HG02610 (cell line): ENCODE results near the gene RNF123.

Experiments
- ATAC-seq: cut with Tn5 transposase; IDR thresholded peaks from one replicate; pipeline ENCODE4 v1.9.1; 2021; ENCODE audit warnings: mild to moderate bottlenecking, moderate library complexity; ENCODE audit not compliant: unreplicated experiment

The RNF123 gene

DNA sequence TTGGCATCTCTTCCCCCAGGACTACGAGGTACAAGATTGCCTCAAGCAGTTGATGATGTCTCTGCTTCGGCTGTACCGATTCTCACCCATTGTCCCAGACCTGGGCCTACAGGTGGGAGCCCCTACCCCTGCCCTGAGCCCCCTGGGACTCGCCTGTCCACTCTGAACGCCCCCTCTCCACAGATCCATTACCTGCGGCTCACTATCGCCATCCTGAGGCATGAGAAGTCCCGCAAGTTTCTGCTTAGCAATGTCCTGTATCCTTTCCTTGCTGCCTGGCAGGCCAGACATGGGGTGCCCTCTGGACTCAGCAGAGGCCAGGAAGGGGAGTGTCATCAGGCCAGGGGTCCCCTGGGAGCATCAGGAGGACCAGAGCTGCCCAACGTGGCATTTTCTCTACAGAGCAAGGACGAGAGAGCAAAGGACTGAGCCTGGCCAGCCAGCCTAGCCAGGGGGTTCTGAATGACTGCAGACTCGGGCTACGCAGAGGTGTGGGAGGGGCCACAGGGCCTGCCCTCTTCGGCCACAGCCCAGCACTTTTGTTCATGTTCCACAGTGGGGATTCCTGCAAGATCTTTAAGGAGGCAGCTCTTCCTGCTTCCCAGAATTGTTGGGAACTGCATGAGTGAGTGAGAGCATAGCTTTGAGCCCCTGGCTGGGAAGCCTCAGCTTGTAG, 11.2 kb downstream of the RNF123 start:
- ATAC-seq = no peak

DNA sequence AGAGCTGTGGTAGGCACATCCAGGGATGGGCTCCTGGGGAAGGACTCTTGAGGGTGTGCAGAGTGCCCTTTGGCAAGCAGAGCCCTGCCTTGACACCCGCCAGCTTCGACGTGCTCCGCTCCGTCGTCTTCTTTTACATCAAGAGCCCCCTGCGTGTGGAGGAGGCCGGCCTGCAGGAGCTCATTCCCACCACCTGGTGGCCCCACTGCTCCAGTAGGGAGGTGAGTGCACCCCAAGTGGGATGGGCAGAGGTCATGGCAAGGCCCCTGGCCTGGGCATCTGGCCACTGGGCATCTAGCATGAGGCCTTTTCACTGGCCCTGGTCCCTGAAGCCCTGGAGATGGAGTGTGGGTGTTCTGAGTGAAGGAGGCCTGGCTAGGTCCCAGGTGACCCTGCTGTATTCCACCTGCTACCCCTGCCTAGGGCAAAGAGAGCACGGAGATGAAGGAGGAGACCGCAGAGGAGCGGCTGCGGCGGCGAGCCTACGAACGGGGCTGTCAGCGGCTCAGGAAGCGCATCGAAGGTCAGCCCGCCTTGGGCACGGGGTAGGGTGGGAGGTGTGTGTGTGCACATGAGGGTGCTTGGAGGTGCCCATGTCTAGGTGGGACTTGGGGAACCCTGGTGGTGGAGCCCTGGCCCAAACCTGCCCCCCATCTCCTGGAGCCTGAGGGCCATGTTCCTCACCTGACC, 12.2 kb downstream of the RNF123 start:
- no peak for ATAC-seq

DNA sequence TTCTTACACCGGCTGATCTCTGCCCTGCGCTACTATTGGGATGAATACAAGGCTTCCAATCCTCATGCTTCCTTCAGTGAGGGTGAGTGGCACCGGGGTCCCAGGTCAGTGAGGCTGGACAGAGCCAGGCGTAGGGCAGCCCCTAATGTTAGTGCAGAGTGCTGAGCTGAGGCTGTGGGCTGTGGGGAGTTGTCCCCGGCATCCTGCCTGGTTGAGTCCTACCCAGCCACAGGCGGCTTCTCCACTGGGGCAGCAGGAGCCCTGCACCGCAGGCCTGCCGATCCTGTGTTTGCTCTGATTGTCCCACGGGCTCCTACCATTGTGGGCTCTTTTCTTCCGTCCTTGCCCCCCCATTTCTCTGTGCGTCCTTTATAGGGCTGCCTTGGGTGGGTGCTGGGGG, 13.3 kb downstream of the RNF123 start:
- ATAC-seq = no peak

DNA sequence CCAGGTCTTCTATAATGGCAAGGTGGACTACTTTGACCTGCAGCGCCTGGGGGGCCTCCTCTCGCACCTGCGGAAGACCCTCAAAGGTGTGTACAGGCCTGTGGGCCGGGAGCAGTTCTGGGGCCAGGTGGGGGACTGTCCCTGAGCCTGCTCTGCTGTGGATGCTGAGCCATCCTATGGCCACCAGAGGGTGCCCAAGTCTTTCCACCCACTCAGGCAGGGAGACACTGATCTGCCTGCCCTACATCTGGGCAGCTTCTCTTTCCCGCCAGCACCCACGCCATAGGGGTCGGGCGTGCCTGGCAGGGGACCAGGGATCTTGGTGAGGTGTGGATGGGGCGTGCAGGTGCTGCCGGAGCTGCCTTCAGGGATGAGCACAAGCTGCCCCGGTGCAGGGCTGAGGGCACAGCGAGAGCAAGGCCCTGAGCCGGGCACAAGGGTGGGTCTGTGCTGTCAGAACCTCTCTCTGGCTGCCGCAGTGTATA, 14.1 kb downstream of the RNF123 start:
- peak; percentile 76 for ATAC-seq

DNA sequence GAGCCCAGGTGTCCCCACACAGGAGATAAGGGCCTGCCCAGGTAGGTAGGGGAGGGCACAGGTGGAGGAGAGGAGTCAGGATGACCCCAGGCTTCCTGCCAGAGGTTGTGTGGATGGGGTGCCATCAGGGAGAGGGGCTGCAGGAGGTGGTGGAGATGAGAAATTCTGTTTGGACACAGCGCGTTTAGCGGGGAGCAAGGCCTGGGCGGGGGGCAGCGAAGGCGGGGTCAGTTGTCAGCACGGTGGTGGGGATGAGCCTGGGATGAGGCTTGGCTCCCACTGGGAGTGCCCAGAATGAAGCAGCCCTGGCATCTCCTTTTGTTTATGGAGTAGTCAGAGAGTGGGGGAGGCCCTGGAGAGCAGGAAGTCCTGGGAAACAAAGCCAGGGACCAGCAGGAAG, 14.6 kb downstream of the RNF123 start:
- ATAC-seq = no peak

DNA sequence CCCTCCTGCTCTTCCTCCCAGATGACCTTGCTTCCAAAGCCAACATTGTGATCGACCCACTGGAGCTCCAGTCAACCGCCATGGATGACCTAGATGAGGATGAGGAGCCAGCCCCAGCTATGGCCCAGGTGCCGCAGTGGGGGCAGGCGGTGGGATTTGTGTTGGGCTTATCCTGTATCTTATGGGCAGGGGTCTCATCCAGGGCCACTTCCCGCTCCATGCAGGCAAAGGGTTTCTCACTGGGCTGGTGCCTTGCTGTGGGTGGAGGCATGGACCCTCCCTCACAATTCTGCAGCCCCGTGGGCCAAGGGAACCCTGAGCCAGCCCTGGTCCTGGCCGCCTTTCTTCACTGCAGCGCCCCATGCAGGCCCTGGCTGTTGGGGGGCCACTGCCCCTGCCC, 15.3 kb downstream of the RNF123 start:
- no peak for ATAC-seq

DNA sequence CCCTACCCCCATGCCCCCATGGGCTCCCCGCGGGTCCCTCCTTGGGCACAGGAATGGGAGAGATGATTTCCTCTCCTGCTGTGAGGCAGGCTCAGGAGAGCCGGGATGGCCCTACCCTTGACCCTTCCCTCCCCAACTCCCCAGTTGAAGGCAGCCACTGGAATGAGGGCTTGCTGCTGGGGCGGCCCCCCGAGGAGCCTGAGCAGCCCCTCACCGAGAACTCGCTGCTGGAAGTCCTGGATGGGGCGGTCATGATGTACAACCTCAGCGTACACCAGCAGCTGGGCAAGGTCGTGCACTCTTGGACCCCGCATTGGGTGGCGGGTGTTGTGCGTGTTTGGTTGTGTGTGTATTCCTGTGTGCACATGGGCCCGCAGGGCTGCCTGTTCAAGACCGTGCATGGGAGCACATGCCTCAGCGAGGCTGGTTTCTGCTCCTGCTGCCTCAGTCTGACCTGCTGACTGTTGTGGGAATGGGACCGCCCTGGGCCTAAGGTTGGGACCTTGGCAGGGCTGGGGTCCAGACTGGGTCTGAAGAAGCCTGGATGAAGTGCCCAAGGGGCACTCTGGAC, 16.1 kb downstream of the RNF123 start:
- no peak for ATAC-seq

DNA sequence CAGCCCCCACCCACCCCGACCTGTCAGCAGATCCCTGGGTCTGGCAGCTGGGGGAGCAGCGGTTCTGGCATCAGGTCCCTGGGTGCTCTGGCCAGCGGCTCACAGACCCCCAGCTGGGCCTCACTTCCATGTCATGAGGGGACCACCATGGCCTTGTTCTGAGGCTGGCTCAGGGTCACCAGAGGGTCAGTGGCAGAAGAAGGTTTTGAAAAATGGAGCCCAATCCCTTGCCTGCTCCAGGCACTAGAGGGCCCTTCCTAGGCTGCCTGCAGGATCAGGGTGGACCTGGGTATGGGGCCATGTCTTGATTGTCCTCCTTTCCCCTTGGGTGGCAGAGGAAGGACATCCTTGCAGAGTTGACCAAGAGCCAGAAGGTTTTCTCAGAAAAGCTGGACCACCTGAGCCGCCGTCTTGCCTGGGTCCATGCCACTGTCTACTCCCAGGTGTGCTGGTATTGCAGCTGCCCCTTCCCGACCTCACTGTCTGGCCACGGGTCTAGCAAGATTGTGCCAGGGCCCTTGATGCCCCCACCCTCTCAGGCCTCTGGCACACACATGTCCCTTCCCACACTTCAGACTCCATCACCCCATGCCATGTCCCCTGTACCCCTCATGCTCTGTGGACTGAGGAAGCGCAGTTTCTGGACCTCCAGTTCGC, 17.2 kb downstream of the RNF123 start:
- no peak for ATAC-seq

DNA sequence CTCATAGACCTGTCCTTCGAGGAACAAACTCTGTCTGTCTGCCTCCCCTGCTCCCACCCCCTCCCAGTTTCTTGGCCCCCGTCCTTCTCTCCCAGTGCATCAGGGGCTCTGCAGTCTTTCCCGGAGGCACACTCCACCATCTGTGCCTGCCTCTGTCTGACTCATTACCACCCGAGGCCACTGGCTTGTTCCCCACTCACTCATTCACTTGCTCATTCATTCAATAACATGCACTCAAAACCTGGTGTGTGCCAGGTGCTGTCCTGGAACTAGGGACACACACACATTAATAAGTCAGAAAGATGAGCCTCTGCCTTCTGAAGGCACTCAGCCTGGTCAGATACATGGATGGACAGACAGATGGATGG, 17.7 kb downstream of the RNF123 start:
- no peak for ATAC-seq

DNA sequence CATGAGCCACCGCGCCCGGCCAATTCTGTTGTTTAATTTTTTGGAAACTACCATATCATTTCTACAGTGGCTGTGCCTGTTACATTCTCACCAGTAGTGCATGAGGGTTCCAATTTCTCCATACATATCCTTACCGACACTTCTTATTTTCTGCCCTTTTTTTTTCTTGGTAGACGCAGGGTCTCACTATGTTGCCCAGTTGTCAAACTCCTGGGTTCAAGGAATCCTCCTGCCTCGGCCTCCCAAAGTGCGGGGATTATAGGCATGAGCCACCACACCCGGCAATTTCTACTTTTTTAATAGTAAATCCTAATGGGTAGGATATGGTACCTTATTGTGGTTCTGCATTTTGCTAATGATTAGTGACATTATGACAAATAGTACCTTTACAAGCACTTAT, 20.5 kb downstream of the RNF123 start:
- ATAC-seq = no peak

DNA sequence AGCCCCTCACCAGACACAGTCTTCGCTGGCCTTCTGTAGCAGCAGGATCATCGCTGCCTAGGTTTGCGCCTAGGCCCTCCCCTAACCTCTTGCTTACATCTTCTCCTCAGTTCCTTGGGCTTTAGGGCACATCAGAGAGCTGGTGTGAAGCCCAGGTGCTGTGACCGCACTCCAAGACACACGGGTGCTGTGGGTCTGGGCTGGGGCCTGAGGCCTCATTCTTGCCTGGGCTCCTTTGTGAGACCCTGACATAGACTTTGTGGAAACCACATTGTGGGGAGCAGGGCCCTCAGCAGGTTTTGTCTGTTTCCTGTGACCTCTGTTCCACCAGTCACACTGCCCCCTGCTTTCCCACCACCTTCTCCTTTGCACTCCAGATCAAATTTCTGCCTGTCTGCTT, 22.1 kb downstream of the RNF123 start:
- no peak for ATAC-seq

DNA sequence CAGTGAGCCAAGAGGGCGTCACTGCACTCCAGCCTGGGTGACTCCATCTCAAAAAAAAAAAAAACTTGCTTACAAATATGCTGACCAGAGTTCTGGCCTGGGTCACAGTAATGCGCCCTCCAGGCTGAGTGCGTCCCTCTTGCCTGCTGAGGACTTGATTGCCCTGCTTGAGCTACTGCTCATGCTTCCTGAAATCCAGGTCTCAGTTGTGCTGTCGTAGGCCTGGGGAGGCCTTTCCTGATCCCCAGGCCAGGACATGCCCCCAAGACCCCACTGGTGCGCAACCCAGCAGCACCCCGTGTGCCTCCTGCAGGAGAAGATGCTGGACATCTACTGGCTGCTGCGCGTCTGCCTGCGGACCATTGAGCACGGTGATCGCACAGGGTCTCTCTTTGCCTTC, 22.8 kb downstream of the RNF123 start:
- no peak for ATAC-seq

DNA sequence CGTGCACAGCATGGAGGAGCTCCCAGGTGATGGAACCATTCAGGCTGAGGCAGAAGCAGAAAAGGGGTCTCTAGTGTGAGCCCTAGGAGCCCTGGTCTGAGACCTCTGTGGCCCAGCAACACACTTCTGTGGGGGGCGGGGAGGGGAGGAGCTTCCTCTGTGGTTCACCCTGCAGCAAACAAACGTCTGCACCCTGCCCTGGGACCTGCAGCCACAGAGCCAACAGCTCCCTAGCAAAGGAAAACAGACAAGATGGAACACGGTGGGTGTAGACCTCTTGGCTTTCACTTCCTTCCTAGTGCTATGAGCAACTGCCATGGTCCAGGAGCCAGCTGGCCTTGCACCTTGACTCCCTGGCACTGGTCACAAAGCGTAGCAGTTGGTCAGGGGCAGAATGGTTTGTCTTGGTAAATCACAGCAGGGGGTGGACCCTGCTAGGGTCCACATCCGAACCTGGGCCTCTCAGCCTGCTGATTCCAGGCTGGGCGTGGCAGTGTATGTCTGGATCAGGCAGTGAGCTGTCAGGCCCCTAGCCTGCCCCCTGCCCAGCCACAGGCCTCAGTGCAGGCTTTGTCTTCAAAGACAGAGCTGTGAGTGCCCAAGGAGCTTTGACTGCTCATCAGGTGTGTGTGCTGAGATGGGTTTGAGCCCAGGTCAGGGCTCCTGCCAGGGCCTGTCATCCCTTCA, 23.4 kb downstream of the RNF123 start:
- no peak for ATAC-seq

DNA sequence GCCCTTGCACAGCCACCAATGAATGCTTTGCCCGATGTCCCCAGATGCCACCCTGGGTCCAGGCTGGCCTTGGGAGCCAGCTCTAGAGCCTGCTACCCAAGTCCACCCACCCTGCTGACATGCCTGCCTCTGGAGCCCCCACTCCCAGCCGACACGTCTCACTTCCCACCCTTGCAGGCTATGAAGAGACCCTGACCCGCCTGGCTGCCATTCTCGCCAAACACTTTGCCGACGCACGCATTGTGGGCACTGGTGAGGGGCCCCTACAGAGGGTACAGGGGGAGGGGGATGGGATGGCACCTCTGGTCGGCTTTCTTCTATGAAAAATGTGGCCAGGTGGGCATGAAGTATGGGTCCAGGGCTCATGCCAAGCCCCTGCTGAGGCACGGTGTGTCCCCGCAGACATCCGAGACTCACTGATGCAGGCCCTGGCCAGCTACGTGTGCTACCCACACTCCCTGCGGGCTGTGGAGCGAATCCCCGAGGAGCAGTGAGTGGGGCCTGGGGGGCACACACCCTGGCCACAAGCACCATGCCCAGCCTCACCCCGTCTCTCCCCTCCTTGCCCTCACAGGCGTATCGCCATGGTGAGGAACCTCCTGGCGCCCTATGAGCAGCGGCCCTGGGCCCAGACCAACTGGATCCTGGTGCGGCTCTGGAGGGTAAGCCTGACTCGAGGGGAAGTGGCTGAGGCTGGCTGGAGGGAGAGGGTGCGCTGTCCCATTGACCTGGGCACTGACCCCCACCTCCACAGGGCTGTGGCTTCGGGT, 24.2 kb downstream of the RNF123 start:
- no peak for ATAC-seq

DNA sequence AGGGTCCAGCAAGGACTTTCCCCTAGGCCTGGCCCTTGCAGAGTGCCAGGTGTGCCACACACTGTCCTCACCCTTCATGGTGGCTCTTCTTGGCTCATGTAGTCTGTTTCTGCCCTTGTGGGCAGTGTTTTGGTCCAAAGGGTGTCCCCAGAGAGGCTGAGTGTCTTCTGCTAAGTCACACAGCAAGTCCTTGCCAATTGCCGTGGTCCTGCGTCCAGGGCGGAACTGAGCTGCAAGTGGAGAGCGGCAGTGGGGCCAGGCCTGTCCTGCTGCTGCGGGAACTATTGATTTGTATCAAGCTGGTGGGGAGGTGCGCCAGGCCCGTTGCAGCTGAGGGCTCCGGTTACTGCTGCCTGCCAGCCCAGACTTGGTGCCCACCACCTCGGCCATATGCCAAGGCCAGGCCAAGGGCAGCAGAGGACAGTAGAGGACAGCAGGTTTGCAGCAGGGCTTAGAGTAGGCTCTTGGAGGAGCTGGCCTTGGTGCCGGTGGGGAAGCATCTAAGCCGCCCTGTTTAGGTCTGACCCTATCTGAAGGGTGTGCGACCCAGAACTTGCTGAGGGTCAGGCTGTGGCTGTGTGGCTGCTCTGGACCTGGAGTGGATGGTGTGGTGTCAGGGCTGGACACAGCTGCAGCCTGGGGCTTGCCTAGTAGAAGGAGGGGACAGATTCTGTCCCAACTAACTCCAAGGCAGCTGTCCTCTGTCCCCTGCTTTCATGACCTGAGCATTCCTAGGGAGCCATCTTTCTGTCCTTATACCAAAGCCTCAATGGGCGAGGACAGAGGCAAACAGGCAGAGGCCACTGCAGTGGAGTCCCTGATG, 25.6 kb downstream of the RNF123 start:
- ATAC-seq = no peak

DNA sequence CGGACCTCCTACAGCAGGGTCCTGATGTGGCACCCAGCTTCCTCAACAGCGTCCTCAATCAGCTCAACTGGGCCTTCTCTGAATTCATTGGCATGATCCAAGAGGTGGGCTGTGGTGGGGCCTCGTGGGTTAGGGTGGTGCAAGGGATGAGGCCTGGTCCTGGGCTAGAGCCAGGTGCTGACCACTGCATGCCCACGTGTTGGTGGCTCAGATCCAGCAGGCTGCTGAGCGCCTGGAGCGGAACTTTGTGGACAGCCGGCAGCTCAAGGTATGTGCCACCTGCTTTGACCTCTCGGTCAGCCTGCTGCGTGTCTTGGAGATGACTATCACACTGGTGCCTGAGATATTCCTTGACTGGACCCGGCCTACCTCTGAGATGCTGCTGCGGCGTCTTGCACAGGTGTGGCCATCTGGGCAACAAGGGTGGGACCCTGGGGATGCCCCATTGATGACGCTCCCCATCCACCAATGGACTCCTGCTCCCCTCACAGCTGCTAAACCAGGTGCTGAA, 26.3 kb downstream of the RNF123 start:
- no peak for ATAC-seq

DNA sequence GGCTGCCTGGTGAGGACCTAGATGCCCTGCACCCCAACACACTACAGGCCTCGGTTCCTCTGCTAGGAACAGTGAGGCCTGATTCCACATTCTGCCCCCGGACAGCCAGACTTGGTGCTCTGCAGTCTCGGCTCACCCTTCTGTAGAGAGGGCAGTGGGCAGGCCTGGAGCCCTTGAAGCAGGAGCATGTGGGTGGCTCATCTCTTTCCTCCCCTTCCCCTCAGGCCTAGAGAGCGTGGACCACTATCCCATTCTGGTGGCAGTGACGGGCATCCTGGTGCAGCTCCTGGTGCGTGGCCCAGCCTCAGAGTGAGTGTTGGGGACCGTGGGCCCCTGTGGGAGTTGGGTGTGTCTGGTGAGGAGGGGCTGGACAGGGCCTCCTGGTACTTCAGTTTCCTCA, 26.8 kb downstream of the RNF123 start:
- no peak for ATAC-seq

DNA sequence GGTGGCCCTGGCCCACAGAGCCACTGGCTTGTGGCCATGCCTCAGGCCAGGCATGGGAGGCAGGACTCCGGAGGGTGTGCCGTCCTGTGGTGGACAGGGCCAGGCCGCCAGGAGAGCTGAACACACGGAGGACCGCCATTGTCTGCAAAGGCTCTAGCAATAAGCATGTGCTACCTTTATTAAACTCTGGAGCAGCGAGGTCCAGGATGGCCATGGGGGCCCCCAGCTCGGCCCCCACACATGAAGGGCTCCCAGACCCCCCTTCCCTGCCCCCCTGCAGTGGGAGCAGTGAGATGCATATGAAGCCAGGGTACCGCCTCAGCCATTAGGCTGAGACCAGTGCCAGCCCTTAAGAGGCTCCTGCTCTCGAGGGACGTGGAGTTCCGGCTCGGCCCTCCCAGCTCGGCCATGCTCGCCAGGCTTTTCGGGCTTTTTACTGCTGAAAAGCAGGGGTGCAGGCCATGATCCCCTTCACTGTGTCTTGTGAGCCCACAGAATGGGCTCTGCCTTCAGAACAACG, 27.4 kb downstream of the RNF123 start:
- no peak for ATAC-seq

DNA sequence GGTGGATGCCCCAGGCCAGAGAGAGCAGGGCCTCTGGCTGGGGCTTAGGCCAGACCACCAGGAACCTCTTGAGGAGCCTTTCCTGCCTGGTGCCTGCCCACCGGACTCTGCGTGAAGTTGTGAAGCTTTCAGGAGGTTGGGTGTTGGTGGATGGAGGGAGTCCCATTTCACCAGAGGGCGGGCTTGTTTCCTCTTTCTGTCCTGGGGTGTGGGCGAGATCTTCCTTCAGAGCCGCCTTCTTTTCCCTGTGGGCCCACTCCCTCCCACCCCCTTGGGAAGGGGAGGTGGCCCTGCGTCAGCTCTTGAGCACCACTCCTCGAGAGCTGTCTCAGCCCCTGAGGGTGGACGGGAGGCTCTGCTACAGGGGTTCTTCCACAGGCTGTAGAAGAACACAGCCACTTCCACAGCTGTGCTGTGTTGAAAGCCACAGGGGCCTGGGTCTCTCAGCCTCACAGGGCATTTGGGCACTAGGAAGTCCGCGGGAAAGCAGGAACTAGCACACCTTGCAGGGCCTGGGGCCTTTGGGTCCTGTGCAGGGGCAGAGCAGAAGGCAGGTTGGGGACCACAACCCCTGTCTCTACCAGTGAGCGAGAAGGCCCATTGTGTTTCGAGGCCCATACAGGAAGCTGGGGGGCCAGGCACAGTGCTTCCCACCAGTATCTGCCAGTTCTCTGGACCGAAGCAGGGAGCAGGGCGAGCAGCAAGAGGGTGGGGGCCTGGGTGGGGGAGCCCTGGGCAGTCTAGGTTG, 28.0 kb downstream of the RNF123 start:
- no peak for ATAC-seq
